ENCODE data around the gene MICU1.
"Not testable (repeated sequence)": the region's sequence is repeated elsewhere in the genome, so short reads cannot be mapped to it uniquely, and the experiment has no call there.

The MICU1 gene

GRCh38 chr10:72385724-72386123 is 240.2 kb downstream of the MICU1 start:
- no peak for DNase-seq (ENCODE audit: low read depth)

- not testable (repeated sequence) for DNase-seq (ENCODE audit: low read depth)
Observed at GRCh38 chr10:72384982-72385381, 240.9 kb downstream of the MICU1 start.

DNA sequence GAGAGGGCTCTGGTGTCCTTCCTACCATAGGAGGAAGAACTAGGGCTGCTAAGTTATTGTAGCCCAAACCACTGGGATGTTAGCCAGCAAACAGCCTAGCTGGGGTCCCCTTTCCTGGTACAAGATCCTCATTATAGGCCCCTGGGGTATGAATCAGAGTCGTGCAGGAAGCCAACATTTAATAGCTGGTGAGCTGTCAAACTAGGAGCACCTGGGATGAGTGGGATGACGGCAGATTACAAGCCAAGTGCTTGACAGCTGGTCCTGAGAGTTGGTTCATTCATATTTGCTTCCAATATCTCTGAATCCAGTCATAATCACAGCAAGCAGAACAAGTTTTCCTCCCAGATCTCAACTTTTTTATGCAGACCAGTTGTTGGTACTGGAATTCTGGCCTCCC is 246.1 kb downstream of the MICU1 start:
- DNase-seq (ENCODE audit: low read depth), result no peak

- no peak for DNase-seq (ENCODE audit: low read depth)
Observed at GRCh38 chr10:72379062-72379461, 246.8 kb downstream of the MICU1 start.

- DNase-seq (ENCODE audit: low read depth), result no peak
Observed at GRCh38 chr10:72375585-72375984, 250.3 kb downstream of the MICU1 start.

DNA sequence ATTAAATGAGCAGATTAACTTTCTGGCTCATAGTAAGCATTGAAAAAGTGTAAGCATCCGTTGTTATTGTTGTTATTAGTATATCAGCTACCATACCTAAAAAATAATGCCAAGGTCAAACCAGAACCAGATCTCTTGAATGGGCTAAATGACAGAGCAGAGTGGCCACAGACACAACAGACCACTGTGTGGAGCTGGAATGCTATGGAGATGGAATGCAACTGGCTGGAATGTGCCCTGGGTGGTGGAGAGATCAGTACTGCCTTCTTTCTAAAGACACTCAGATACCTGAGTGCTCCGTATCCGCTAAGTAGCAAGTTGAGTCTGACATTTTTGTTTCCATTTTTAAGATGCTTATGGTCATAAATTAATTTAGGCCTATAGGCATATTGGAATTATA is 250.7 kb downstream of the MICU1 start:
- no peak for DNase-seq (ENCODE audit: low read depth)

GRCh38 chr10:72370201-72370722 is 255.6 kb downstream of the MICU1 start:
- DNase-seq (ENCODE audit: low read depth), result no peak

GRCh38 chr10:72367301-72367960 is 258.4 kb downstream of the MICU1 start:
- DNase-seq (ENCODE audit: low read depth), result no peak

- DNase-seq (ENCODE audit: low read depth), result no peak
Observed at GRCh38 chr10:72365106-72365895, 260.6 kb downstream of the MICU1 start.

GRCh38 chr10:72364239-72364777 is 261.6 kb downstream of the MICU1 start:
- peak; percentile 84 for DNase-seq (ENCODE audit: low read depth)

- DNase-seq (ENCODE audit: low read depth), result no peak
Observed at GRCh38 chr10:72356987-72357386, 268.9 kb downstream of the MICU1 start.

DNA sequence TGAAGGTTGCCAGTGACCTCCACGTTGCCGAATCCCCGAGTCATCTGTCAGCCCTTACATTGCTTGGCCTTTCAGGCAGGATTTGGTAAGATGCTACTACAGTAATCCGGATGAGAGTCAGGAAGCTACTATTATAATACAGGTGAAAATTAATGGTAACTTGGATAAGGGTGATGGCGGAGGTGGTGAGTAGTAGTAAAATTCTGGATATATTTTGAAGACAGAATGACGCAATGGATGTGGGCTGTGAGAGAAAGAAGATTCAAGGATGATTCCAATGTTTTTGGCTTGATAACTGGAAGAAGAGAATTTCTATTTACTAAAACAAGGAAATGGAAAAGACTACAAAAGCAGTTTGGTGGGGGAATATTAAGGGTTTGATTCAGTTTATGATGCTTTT is 269.8 kb downstream of the MICU1 start:
- DNase-seq (ENCODE audit: low read depth), result no peak

- no peak for DNase-seq (ENCODE audit: low read depth)
Observed at GRCh38 chr10:72355214-72355555, 270.7 kb downstream of the MICU1 start.

- peak; percentile 97 for DNase-seq (ENCODE audit: low read depth)
Observed at GRCh38 chr10:72354356-72355213, 271.3 kb downstream of the MICU1 start, which contains the start of gene DNAJB12. Gene DNAJB12 (minus strand): TSS chr10:72354919. CDS start chr10:72354897, 22 bp downstream.

GRCh38 chr10:72353965-72354355 is 271.9 kb downstream of the MICU1 start:
- DNase-seq (ENCODE audit: low read depth), result no peak

DNA sequence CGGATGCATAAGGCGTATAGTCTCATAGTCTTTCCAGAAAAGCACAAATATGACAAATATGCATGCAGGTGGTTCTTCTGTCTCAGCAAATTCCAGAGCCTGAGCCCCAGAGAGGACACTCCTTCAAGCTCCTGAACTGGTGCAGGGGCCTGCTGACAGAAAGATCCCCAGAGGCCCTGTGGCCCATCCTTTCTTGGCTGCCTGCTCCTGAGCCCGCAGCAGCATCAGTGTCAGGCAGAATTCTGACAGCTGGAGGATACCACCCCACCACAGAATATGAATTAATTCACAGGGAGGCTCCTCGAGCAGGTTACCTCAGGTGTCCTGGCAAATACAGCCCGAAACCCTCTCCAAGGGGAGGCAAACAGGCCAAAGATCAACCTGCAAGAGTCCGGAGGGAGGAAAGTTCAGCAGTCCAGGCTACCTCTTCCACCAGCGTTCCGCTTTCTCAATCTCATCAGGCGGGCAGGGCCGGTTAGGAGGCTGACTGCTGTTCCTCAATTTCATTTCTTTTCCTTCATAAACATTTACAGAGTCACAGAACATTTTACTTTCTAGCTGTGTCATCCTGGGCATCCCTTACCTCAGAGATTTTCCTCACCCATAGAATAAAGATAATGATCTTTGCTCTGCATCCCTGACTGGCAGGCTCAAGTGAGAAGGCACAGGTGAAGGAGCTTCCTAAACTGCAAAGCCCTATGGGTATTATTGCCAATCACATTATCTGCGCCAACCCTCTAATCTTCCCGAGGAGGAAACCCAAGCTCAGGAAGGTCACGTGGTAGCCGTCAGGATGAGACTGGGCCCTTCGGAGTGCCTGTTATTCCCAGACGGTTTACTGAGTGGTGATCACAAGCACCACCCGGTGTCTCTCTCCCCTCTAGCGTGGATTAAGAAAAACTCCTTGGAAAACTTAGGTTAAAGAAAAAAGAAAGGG is 272.6 kb downstream of the MICU1 start:
- DNase-seq (ENCODE audit: low read depth), result no peak

DNA sequence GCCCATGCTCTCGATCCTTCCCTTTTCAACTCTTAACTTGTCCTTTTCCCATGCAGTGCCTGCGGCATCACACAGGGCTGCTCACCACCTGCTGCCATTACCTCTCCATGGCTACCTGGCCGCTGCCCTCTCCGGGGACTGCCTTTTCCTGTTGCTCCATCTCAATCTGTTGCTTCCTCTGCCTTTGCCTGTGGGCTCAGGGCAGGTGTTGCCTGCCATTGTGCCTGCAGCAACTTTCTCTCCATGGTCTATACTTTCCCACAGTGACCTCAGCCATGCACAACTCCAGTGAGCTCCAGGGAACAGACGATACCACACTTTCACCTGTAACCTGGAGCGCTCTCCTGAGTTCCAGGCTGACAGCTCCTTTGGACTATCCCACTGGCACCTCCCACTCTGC is 274.4 kb downstream of the MICU1 start:
- no peak for DNase-seq (ENCODE audit: low read depth)

DNA sequence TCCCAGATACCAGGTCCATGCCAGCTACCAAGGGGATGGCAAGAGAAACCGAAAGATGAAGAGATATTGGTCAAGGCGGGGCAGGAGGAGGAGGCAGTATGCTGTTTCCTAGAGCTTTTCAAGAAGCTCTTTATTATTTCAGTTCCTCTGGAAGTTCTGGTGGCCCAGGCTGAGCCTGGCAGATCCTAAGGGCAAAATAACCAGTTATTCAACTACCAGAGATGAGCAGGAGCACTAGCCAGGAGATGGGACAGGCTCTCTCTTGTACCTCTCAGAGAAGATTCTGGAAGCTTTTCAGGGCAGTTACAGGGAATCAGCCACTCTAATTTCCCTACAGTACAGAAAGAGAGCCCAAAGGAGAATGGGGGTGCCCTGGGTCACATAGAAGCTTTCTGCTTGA is 276.4 kb downstream of the MICU1 start:
- no peak for DNase-seq (ENCODE audit: low read depth)

DNA sequence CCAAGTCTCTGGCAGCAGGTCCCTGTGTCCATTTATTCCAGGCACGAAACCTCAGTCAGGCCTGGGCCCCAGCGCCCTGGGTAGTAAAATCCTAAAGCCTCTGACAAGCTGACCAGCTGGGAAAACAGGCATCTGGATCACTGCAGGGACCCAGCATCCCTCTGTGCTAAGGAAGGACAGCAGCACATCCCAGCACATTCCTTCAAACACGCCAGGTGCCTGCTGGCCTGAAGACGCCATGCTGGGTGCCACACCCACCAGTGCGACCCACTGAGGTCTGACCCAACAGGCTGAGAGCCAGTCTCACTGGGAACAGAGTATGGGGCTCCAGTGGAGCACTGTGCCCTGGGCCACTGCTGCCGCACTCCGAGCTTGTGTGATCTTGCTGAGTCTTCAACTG is 277.6 kb downstream of the MICU1 start:
- no peak for DNase-seq (ENCODE audit: low read depth)

GRCh38 chr10:72346117-72346516 is 279.8 kb downstream of the MICU1 start:
- not testable (repeated sequence) for DNase-seq (ENCODE audit: low read depth)

DNA sequence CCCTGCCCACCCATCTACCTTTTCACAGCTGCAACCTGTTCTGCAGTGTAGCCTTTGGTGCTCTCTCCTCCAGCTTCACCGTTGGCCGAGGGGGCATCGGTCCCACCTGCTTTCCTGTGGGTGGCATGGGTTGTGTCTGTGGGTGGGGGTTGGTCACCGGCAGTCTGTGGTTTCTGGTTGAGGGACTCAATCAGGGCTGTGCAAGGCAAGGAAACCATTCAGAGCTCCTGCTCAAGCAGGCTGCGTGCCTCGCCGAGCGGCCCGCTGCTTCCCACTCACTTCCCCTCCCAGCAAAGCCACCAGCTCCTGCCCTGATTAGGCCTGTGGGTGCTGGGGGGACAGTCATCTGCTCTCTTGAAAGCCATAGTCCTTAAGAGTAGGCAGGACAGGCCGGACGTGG is 280.9 kb downstream of the MICU1 start:
- no peak for DNase-seq (ENCODE audit: low read depth)

Data from CMK (cell line).